SK-N-SH (cell line): ENCODE data around the gene METTL1. TPM values are rescaled to one million over a fixed set of nuclear protein-coding genes. Genes with fewer than 3 reads are reported as not detected.

Source experiments
- CTCF ChIA-PET: fragments of 300-600, 350-600 bp; formaldehyde crosslinking; extraction: SDS; loops from one replicate; lab custom pipeline; 2021; lab: Yijun Ruan, JAX
- POLR2A ChIA-PET: fragments of 350-600 bp; sonication (Branson Sonifier 250); formaldehyde crosslinking; extraction: SDS; loops from one replicate; lab custom pipeline; 2020; ENCODE audit warnings: antibody characterized with exemption, inconsistent platforms; lab: Yijun Ruan, JAX
- DNase-seq: peaks from one replicate; pipeline ENCODE4 v3.0.0; 2012
- H2AFZ ChIP-seq: fragments of 200-600 bp; sonication (generic); 2 replicates; pipeline ENCODE4 v1.8.1; 2016; ENCODE audit warnings: antibody characterized with exemption, mild to moderate bottlenecking, low read depth
- H3F3A ChIP-seq: fragments of 200-600 bp; sonication (generic); replicated peaks from 2 replicates; pipeline ENCODE3; 2016; ENCODE audit warnings: antibody characterized with exemption, mild to moderate bottlenecking; ENCODE audit not compliant: insufficient read depth
- H3K27ac ChIP-seq, 2 experiments: fragments of 200-500 bp in 1 of 2; fragments of 200-600 bp in 1 of 2; sonication (Bioruptor generic) in 1 of 2; sonication (generic), shearing (Covaris generic) in 1 of 2; 2 replicates each; pipeline versions ENCODE4 v1.5.1 to v1.6.1; 2014 to 2016; ENCODE audit warnings: low read depth in 2 of 2, inconsistent platforms in 1 of 2, low read length in 1 of 2, mild to moderate bottlenecking in 1 of 2, mixed read lengths in 1 of 2
- H3K27me3 ChIP-seq: fragments of 200-600 bp; sonication (generic), shearing (Covaris generic); 2 replicates; pipeline ENCODE4 v1.6.1; 2016; ENCODE audit warnings: mixed run types; ENCODE audit not compliant: insufficient read depth
- H3K36me3 ChIP-seq, 2 experiments: fragments of 200-500 bp in 1 of 2; fragments of 200-600 bp in 1 of 2; sonication (Bioruptor generic) in 1 of 2; sonication (generic) in 1 of 2; replicated peaks in 1 of 2; 2 replicates each; pipeline versions ENCODE3 to v1.5.1; 2014 to 2016; ENCODE audit warnings: low read length in 1 of 2, mild to moderate bottlenecking in 1 of 2; ENCODE audit not compliant: insufficient read depth in 2 of 2, control insufficient read depth in 1 of 2
- H3K4me1 ChIP-seq, 2 experiments: fragments of 200-500 bp in 1 of 2; fragments of 200-600 bp in 1 of 2; sonication (Bioruptor generic) in 1 of 2; sonication (generic), shearing (Covaris generic) in 1 of 2; 2 replicates each; pipeline versions ENCODE4 v1.5.1 to v1.6.1; 2014 to 2016; ENCODE audit warnings: low read depth in 1 of 2, low read length in 1 of 2, mixed run types in 1 of 2; ENCODE audit not compliant: insufficient read depth in 2 of 2, control insufficient read depth in 1 of 2
- H3K4me2 ChIP-seq: fragments of 200-600 bp; sonication (generic), shearing (Covaris generic); 2 replicates; pipeline ENCODE4 v1.6.1; 2017; ENCODE audit warnings: mixed run types
- H3K4me3 ChIP-seq, 2 experiments: fragments of 200-500 bp in 1 of 2; fragments of 200-600 bp in 1 of 2; sonication (Bioruptor generic) in 1 of 2; sonication (generic), shearing (Covaris generic) in 1 of 2; 2 replicates each; pipeline versions ENCODE4 v1.5.1 to v1.8.1; 2014 to 2016; ENCODE audit warnings: low read depth in 2 of 2, inconsistent platforms in 1 of 2, low read length in 1 of 2, mild to moderate bottlenecking in 1 of 2, mixed read lengths in 1 of 2, moderate library complexity in 1 of 2
- H3K79me2 ChIP-seq: fragments of 200-600 bp; sonication (generic); 2 replicates; pipeline ENCODE4 v1.8.1; 2017; ENCODE audit warnings: mild to moderate bottlenecking; ENCODE audit not compliant: insufficient read depth
- H3K9ac ChIP-seq: fragments of 200-600 bp; sonication (generic); 2 replicates; pipeline ENCODE4 v1.6.1; 2017; ENCODE audit warnings: mixed run types
- H3K9me2 ChIP-seq: fragments of 200-600 bp; sonication (generic); 2 replicates; pipeline ENCODE4 v1.6.1; 2017; ENCODE audit warnings: mixed run types
- H3K9me3 ChIP-seq: fragments of 200-600 bp; sonication (generic); 2 replicates; pipeline ENCODE4 v1.6.1; 2017; ENCODE audit warnings: mixed run types, mild to moderate bottlenecking, moderate library complexity
- H4K20me1 ChIP-seq: fragments of 200-600 bp; sonication (generic); 2 replicates; pipeline ENCODE4 v1.6.1; 2017; ENCODE audit warnings: mild to moderate bottlenecking, mixed run types; ENCODE audit not compliant: insufficient read depth
- ELF1 ChIP-seq: IDR thresholded peaks from 2 replicates; pipeline ENCODE4 v1.4.0; 2012
- EP300 ChIP-seq, 2 experiments: IDR thresholded peaks; 2 replicates each; pipeline versions ENCODE4 v1.4.0 to v1.6.1; 2012; ENCODE audit warnings: borderline replicate concordance in 1 of 2, low read depth in 1 of 2, low read length in 1 of 2
- GABPA ChIP-seq: IDR thresholded peaks from 2 replicates; pipeline ENCODE4 v1.4.0; 2012; ENCODE audit warnings: low read depth, mild to moderate bottlenecking
- IRF3 ChIP-seq: fragments of 150-350 bp; IDR thresholded peaks from 2 replicates; pipeline ENCODE4 v1.6.1; 2016; ENCODE audit warnings: mild to moderate bottlenecking, low read depth, low read length
- JUND ChIP-seq: IDR thresholded peaks from 2 replicates; pipeline ENCODE4 v1.4.0; 2012
- MEF2A ChIP-seq: IDR thresholded peaks from 2 replicates; pipeline ENCODE4 v1.4.0; 2012; ENCODE audit warnings: low read depth, borderline replicate concordance
- MXI1 ChIP-seq: IDR thresholded peaks from 2 replicates; pipeline ENCODE4 v1.6.1; 2012; ENCODE audit warnings: mild to moderate bottlenecking, low read depth, low read length, improper control_type of control experiment
- PBX3 ChIP-seq: IDR thresholded peaks from 2 replicates; pipeline ENCODE4; 2012
- RCOR1 ChIP-seq: fragments of 150-350 bp; IDR thresholded peaks from 2 replicates; pipeline ENCODE4 v1.6.1; 2017; ENCODE audit warnings: antibody characterized with exemption, low read length
- RFX5 ChIP-seq: IDR thresholded peaks from 2 replicates; pipeline ENCODE4 v1.6.1; 2012; ENCODE audit warnings: mild to moderate bottlenecking, improper control_type of control experiment, low read length
- RXRA ChIP-seq: IDR thresholded peaks from 2 replicates; pipeline ENCODE4 v1.4.0; 2012; ENCODE audit warnings: low read depth, mild to moderate bottlenecking, borderline replicate concordance
- SIN3A ChIP-seq: IDR thresholded peaks from 2 replicates; pipeline ENCODE4 v1.6.1; 2012; ENCODE audit warnings: low read depth, mild to moderate bottlenecking, low read length, moderate library complexity, borderline replicate concordance
- SMC3 ChIP-seq: IDR thresholded peaks from 2 replicates; pipeline ENCODE4 v1.6.1; 2012; ENCODE audit warnings: low read depth, low read length, improper control_type of control experiment
- TCF12 ChIP-seq: IDR thresholded peaks from 2 replicates; pipeline ENCODE4 v1.4.0; 2012
- USF2 ChIP-seq: fragments of 150-350 bp; IDR thresholded peaks from 2 replicates; pipeline ENCODE4 v1.6.1; 2017; ENCODE audit warnings: antibody characterized with exemption, low read length, low read depth, borderline replicate concordance
- ZBTB33 ChIP-seq: IDR thresholded peaks from 2 replicates; pipeline ENCODE4 v1.4.0; 2012; ENCODE audit warnings: low read depth, borderline replicate concordance
- WGBS: methylation state at CpG from one replicate; pipeline ENCODE4 v1.1.6; 2017; ENCODE audit warnings: low lambda C conversion rate; 5-methylcytosine and 5-hydroxymethylcytosine counted together
- polyA plus RNA-seq, 3 experiments: library from polyadenylated mRNA; depleted of rRNA; stranded (reverse); fragments of >200 nt; gene quantifications; 2 replicates each; pipeline ENCODE4 v1.2.3, GENCODE V29; 2012

The METTL1 gene
- polyA plus RNA-seq, 1 of the 3 experiments (the other 2 are of a cell fraction): 28.0 TPM

GRCh38 chr12:57744777-57745484 lies 27.0 kb downstream of the METTL1 start, which contains the start of gene TSPAN31 (continued):
- TF ChIP-seq IRF3: peak; percentile 69
- TF ChIP-seq ELF1: peak; percentile 81
- peak; percentile 89 for TF ChIP-seq GABPA
- TF ChIP-seq ZBTB33: no peak
- peak; percentile 23; the same call in 1 of the 2 replicates for TF ChIP-seq JUND
- no peak for TF ChIP-seq MEF2A
- TF ChIP-seq RCOR1: 0 out of 2 replicates have a peak, but pooled peaks have one; percentile 4
- TF ChIP-seq MXI1: peak; percentile 43; the same call in 1 of the 2 replicates
- TF ChIP-seq RFX5: peak; percentile 94

GRCh38 chr12:57744194-57744776 lies 27.6 kb downstream of the METTL1 start:
- DNase-seq: peak; percentile 86
- TF ChIP-seq RCOR1 (0 out of 2 replicates have a peak, but pooled peaks have one; percentile 10), SMC3 (no peak), RXRA (no peak), TCF12 (no peak), EP300 (IDR thresholded peaks at IDR 0.05; ENCODE audit: borderline replicate concordance in 1 of 2, low read depth in 1 of 2, low read length in 1 of 2) (no peak), MXI1 (no peak), PBX3 (no peak), SIN3A (no peak), USF2 (no peak)
- Histone ChIP-seq H3K9me3 (no peaks in the 10 kb centered on the region), H3K27me3 (no peaks in the 10 kb centered on the region), H3F3A (peaks cover 32% of the 10 kb centered on the region), H3K27ac (peak overlapping the region; percentile 96 to 98), H3K36me3 (peaks cover 25 to 31% of the 10 kb centered on the region in 2 experiments), H3K4me3 (peak overlapping the region; percentile 81 to 82), H4K20me1 (no peaks in the 10 kb centered on the region), H3K9ac (peak overlapping the region; percentile 99), H3K4me2 (peak overlapping the region; percentile 87), H3K9me2 (no peaks in the 10 kb centered on the region), H3K4me1 (peaks cover 0 to 21% of the 10 kb centered on the region in 2 experiments; a peak in 2 of 4 replicates), H2AFZ (peak overlapping the region; percentile 91), H3K79me2 (peaks cover 10% of the 10 kb centered on the region)
- ChIA-PET POLR2A (interaction anchor here (0.5 to 2.1 kb wide), 8 partner anchors 8 to 153 kb away, joined by 3 to 18 read pairs (median 4); no protein-coding TSS in a partner anchor), CTCF (interaction anchor here (0.8 to 3.2 kb wide), 5 partner anchors 8 to 161 kb away, joined by 3 to 18 read pairs (median 10); no protein-coding TSS in a partner anchor)
- 8% methylated on average over 19 of the region's 21 CpGs for WGBS
